ENCODE results near the gene IL15RA.

DNA sequence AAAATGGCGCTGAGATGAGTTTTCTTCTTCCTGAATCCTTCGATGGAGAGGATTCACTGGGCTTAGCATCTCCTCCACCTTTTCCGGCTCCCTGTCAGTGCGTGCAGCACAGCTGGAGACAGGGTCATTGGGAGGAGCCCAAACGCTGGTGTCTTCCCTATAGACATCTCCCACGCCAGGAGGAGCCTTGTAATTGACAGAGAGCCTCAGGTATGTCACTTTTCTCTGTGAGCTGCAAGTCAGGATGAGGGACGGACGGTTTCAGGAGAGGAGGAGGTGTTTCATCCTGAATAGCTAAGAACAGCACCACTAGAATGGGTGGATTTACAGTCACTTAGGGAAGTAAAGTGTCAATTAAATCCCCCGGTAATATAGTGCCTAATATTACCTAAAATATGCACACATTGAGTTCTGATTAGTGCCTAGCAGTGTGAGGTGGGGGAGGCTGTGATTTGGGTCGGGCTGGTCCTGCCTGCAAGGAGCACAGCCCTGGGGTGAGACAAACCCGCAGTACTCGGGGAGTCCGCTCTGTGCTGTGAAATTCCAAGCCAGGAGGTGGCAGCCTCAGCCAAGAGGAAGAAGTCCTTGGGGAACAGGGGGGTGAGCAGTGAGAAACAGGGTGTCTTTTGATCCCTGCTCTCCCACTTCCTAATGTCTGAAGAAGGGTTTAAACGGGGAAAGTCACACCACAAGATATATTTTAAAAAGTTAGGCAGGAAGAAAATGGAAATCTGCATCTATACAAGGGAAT is 28.2 kb downstream of the IL15RA start:
- TF ChIP-seq POLR2A (IDR thresholded peaks at IDR 0.05; ENCODE audit: low read length) (no peak), GATA1 (IDR thresholded peaks at IDR 0.05; ENCODE audit: low read depth, low read length) (no peak)

Data from erythroblast (primary cell).